Osteocyte (in vitro differentiated cells): Measurements from ENCODE around the gene SLC35E1. TPM values are rescaled to one million over a fixed set of nuclear protein-coding genes. Genes with fewer than 3 reads are reported as not detected.
"Not testable (repeated sequence)": the region's sequence is repeated elsewhere in the genome, so short reads cannot be mapped to it uniquely, and the experiment has no call there.

Experiments used
- DNase-seq: peaks from one replicate; pipeline ENCODE4 v3.0.0; 2021; ENCODE audit warnings: mixed read lengths; ENCODE audit not compliant: unreplicated experiment; ENCODE audit errors: extremely low spot score
- H3K27ac Mint-ChIP-seq: one replicate; pipeline ENCODE4 v1.8.0; 2021; ENCODE audit warnings: mild to moderate bottlenecking, mixed read lengths; ENCODE audit not compliant: unreplicated experiment
- H3K27me3 Mint-ChIP-seq: one replicate; pipeline ENCODE4 v1.8.0; 2021; ENCODE audit warnings: mixed read lengths; ENCODE audit not compliant: unreplicated experiment
- H3K36me3 Mint-ChIP-seq: one replicate; pipeline ENCODE4 v1.8.0; 2021; ENCODE audit warnings: mixed read lengths; ENCODE audit not compliant: unreplicated experiment
- H3K4me1 Mint-ChIP-seq: one replicate; pipeline ENCODE4 v1.8.0; 2021; ENCODE audit warnings: mixed read lengths; ENCODE audit not compliant: unreplicated experiment
- H3K4me3 Mint-ChIP-seq: one replicate; pipeline ENCODE4 v1.8.0; 2021; ENCODE audit warnings: mild to moderate bottlenecking, moderate library complexity, mixed read lengths; ENCODE audit not compliant: unreplicated experiment
- H3K9me3 Mint-ChIP-seq: one replicate; pipeline ENCODE4 v1.8.0; 2021; ENCODE audit warnings: mixed read lengths; ENCODE audit not compliant: unreplicated experiment
- total RNA-seq: library from RNA; stranded (reverse); gene quantifications from 2 replicates; pipeline ENCODE4 v1.2.1, GENCODE V29; 2021
- TF ChIP-seq, protein P1 (sequence below): fragments of 200-600 bp; sonication (generic); IDR thresholded peaks from 2 replicates; pipeline ENCODE4 v1.5.0; 2021; ENCODE audit warnings: antibody characterized with exemption, mild to moderate bottlenecking, moderate library complexity

SLC35E1 gene
- total RNA-seq, 1 donor from 2014 or later, result 55.5 TPM

DNA sequence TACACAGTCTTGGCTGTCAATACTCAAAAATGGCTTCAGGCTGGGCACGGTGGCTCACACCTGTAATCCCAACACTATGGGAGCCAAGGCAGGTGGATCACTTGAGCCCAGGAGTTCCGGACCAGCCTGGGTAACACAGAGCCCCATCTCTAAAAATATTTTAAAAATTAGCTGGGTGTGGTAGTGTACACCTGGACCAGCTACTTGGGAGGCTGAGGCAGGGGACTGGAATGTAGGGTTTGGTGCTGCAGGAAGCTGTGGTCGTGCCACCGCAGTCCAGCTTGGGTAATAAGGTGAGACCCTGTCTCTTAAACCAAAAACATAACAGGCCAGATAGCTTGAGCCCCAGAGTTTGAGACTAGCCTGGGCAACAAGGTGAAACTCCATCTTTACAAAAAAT, 23.3 kb downstream of the SLC35E1 start:
- no peaks in the 10 kb centered on the region for H3K27me3 Mint-ChIP-seq
- peaks cover 5% of the 10 kb centered on the region for H3K4me1 Mint-ChIP-seq
- H3K4me3 Mint-ChIP-seq, result no peak overlapping the region
- peaks cover 13% of the 10 kb centered on the region for H3K36me3 Mint-ChIP-seq
- H3K9me3 Mint-ChIP-seq, result no peaks in the 10 kb centered on the region
- TF ChIP-seq, protein P1, sequence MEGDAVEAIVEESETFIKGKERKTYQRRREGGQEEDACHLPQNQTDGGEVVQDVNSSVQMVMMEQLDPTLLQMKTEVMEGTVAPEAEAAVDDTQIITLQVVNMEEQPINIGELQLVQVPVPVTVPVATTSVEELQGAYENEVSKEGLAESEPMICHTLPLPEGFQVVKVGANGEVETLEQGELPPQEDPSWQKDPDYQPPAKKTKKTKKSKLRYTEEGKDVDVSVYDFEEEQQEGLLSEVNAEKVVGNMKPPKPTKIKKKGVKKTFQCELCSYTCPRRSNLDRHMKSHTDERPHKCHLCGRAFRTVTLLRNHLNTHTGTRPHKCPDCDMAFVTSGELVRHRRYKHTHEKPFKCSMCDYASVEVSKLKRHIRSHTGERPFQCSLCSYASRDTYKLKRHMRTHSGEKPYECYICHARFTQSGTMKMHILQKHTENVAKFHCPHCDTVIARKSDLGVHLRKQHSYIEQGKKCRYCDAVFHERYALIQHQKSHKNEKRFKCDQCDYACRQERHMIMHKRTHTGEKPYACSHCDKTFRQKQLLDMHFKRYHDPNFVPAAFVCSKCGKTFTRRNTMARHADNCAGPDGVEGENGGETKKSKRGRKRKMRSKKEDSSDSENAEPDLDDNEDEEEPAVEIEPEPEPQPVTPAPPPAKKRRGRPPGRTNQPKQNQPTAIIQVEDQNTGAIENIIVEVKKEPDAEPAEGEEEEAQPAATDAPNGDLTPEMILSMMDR, result no peak
- DNase-seq, result no peak
- no peak overlapping the region for H3K27ac Mint-ChIP-seq

DNA sequence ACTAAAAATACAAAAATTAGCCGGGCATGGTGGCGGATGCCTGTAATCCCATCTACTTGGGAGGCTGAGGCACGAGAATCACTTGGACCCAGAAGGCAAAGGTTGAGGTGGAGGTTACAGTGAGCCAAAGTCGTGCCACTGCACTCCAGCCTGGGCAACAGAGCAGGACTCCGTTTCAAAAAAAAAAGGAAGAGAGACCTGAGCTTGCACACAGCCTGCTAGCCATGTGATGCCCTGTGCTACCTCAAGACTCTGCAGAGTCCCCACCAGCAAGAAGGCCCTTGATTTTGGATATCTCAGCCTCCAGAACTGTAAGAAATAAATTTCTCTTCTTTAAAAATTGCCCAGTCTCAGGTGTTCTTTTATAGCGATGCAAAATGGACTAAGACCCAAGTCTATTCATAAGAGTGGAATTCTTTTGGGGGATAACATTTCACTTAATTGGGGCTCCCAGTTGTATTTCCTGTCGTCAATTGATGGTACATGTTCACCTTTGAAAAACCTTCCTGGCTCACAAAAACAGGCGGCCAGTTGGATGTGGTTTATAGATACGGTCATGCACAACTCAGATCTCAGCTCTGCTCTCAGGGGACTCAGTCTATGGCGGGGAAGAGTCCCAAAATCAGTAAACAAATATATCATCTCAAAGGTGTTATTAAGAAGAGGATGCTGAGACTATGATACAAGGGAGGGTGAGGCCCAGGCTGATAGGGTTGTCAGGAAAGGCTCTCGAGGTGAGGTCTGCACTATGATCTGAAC, 27.6 kb downstream of the SLC35E1 start:
- no peaks in the 10 kb centered on the region for H3K9me3 Mint-ChIP-seq
- TF ChIP-seq, protein P1, result no peak

DNA sequence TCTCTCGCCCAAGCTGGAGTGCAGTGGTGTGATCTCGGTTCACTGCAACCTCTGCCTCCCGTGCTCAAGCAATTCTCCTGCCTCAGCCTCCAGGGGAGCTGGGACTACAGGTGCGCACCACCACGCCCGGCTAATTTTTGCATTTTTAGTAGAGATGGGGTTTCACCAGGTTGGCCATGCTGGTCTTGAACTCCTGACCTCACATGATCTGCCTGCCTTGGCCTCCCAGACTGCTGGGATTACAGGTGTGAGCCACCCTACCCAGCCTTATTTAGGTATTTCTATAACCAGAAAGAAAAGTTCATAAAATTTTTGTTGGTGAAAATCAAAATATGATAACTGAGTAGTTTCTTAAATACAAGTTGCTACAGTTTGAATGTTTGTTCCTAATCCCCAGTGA, 28.5 kb downstream of the SLC35E1 start:
- not testable (repeated sequence) for H3K27me3 Mint-ChIP-seq, DNase-seq
- peak overlapping the region; percentile 87 for H3K4me3 Mint-ChIP-seq

More for the DNA sequence above, 27.6 kb downstream of the SLC35E1 start:
- peaks cover 7% of the 10 kb centered on the region for H3K36me3 Mint-ChIP-seq
- H3K4me1 Mint-ChIP-seq, result peaks cover 25% of the 10 kb centered on the region
- no peak overlapping the region for H3K4me3 Mint-ChIP-seq
- no peaks in the 10 kb centered on the region for H3K27me3 Mint-ChIP-seq
- H3K27ac Mint-ChIP-seq, result peak overlapping the region; percentile 11
- DNase-seq, result no peak

DNA sequence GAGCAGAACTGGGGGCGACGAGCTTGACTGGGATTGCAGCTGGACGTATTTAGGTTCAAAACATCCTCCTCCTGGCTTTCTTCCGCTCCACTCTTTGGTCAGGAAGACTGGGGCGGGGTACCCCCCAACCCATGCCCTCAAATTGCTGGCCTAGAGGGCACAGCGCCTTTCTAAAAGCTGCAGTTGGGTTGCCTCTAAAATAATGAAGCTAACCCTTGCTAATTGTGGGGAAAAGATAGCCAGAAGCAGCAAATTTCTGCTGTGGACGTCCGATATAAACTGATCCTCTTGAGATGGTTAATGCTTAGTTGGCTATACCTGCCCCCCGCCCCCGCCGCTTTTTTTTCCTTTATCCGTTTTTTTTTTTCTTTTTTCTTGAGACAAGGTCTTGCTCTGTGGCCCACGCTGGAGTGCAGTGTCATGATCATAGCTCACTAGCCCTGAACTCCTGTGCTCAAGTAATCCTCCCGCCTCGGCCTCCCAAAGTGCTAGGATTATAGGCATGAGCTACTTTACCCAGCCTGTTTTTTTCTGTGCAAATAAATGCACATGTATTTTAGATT, 29.2 kb downstream of the SLC35E1 start:
- TF ChIP-seq, protein P1, result no peak
- H3K36me3 Mint-ChIP-seq, result peaks cover 14% of the 10 kb centered on the region
- H3K9me3 Mint-ChIP-seq, result no peaks in the 10 kb centered on the region
- peak overlapping the region; percentile 87 for H3K4me3 Mint-ChIP-seq
- no peaks in the 10 kb centered on the region for H3K27me3 Mint-ChIP-seq
- H3K27ac Mint-ChIP-seq, result peak overlapping the region; percentile 80
- peaks cover 27% of the 10 kb centered on the region for H3K4me1 Mint-ChIP-seq
- no peak for DNase-seq

More for the DNA sequence above, 28.5 kb downstream of the SLC35E1 start:
- H3K9me3 Mint-ChIP-seq, result not testable (repeated sequence)
- H3K4me1 Mint-ChIP-seq, result peaks cover 27% of the 10 kb centered on the region
- peak overlapping the region; percentile 18 for H3K27ac Mint-ChIP-seq
- H3K36me3 Mint-ChIP-seq, result peaks cover 13% of the 10 kb centered on the region

DNA sequence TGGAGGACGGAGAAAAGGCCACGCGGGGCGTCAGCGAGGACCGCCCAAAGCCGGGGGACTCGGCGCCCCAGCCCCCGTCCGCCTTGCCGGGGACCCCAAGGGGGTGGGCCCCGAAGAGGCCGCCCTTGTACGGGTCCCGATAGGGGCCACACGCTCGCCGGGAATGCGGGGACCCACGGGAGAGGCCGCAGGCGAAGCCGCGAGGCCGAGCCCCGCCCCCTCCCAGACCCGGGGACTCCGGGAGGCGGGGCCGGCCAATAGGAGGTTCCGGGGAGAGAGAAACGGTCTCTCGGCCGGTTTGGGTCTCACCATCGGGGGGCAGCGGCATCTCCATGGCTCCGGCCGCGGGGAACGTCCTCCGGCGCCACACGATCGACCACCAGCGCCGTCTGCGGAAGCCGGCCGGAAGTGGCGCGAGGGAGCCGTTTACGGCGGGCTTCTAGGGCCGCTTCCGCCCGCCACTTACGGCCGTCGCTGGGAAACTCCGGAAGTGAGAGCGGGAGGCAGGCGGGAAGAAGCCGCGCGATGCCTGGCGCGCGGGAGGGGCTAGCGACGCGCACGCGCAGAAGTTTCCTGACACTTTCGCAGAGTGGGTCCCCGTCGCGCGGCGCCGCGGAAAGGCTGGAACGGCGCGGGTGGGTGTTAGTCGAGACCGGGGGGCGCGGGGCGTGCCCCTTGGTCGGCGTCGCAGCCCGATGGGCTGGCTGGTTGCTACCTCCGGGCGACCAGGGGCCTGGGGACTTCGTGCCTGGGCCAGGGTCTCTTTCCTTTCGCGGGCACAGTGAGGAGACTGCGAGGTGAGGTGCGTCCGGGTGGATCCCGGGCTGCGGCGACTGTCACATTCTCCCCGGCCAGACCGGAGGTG, 29.9 kb downstream of the SLC35E1 start, which contains the start of gene CHERP:
CHERP (minus strand) TSS at position 393 of the 865 bp plus-strand sequence; CDS start at position 334, 59 bp downstream.
- no peaks in the 10 kb centered on the region for H3K9me3 Mint-ChIP-seq
- TF ChIP-seq, protein P1, result no peak
- no peaks in the 10 kb centered on the region for H3K27me3 Mint-ChIP-seq
- peak within 1 kb of the TSS; percentile 80 for H3K27ac Mint-ChIP-seq
- H3K36me3 Mint-ChIP-seq, result peaks cover 17% of the 10 kb centered on the region
- peak; percentile 98 for DNase-seq
- peak within 1 kb of the TSS; percentile 87 for H3K4me3 Mint-ChIP-seq
- H3K4me1 Mint-ChIP-seq, result peaks cover 29% of the 10 kb centered on the region
